ENCODE measurements around the gene USP17L13. TPM values are rescaled to one million over a fixed set of nuclear protein-coding genes. Genes with fewer than 3 reads are reported as not detected.
"Not testable (repeated sequence)": the region's sequence is repeated elsewhere in the genome, so short reads cannot be mapped to it uniquely, and the experiment has no call there.

USP17L13 gene
- total and polyA plus RNA-seq, 2 donors (not counting 3 experiments of a cell fraction or from before 2014, with no cell fraction given) = not detected

- POLR2A ChIA-PET; H4K20me1 ChIP-seq (replicated peaks; ENCODE audit: control insufficient read depth, extremely low read depth, insufficient read depth, low read length); BruUV-seq (replicated peaks); H3K9ac ChIP-seq (replicated peaks; ENCODE audit: extremely low read depth, insufficient read depth, low read length); intact Hi-C loops (cut with micrococcal nuclease); H2AFZ ChIP-seq (ENCODE audit: low read depth, low read length); H3K4me3 ChIP-seq (replicated peaks in 1 of 3; ENCODE audit: insufficient read depth in 1 of 3, low read depth in 1 of 3, low read length in 3 of 3); H3K36me3 ChIP-seq (ENCODE audit: control insufficient read depth in 2 of 2, extremely low read depth in 1 of 2, insufficient read depth in 2 of 2, low read length in 2 of 2); FAIRE-seq; DNase-seq (ENCODE audit: low read depth, low spot score); H3K79me2 ChIP-seq (ENCODE audit: control insufficient read depth, insufficient read depth, low read length); H3K9me3 ChIP-seq (replicated peaks; ENCODE audit: control insufficient read depth, insufficient read depth, low read length); H3K4me1 ChIP-seq (ENCODE audit: control insufficient read depth, extremely low read depth, insufficient read depth, low read length); CTCF ChIA-PET; H3K4me2 ChIP-seq (ENCODE audit: insufficient read depth, low read length); H3K27ac ChIP-seq (ENCODE audit: insufficient read depth, low read depth, low read length); H3K27me3 ChIP-seq (ENCODE audit: control insufficient read depth in 2 of 2, insufficient read depth in 2 of 2, low read length in 2 of 2); H3K9me1 ChIP-seq (replicated peaks; ENCODE audit: control insufficient read depth, extremely low read depth, insufficient read depth, low read length); dilution Hi-C loops (cut with MboI; ENCODE audit: extremely low pct_ligation_motif_present, low sequenced_read_pairs): not testable (repeated sequence)
Observed at GRCh38 chr4:9243579-9243978, 18.9 kb downstream of the USP17L13 start, which contains the start of gene USP17L17. USP17L17 (plus strand) TSS chr4:9243879; CDS start chr4:9243879, 0 bp downstream.

DNA sequence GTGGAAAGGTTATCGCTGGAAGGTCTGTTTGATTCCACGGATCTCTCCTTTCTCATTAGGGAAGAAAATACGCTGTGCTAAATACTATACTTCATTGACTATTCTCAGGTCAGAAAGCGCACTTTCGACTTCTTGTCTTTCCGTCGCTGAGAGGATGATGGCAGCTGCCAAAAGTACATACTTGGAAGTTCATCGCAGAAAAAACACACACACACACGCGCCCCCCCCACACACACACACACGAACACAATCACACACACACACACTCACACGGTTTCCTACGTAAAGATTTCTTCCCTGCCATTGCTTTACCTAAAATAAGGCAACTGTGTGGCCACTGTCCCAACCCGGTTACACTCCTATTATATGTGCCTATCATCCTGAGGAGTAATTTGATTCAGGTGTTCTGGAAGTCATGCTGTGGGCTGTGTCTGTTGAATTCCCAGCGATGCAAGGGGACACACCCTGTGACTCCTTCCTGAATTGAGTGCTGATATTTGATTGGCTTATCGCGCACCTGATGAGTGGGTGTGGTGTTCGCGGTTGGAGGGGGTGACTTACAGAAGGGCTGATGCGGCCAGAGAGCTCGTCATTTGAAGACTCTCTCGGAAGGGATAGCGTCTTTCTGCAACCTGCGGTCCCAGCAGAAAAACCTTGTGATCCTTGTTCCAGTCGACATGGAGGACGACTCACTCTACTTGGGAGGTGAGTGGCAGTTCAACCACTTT lies 23.4 kb downstream of the USP17L13 start, which contains the start of gene USP17L18:
USP17L18 (plus strand) TSS at position 678 of the 728 bp plus-strand sequence; CDS start at position 678, 0 bp downstream.
- DNase-seq (ENCODE audit: low read depth, low spot score) = peak; percentile 1
- H3K9me3 ChIP-seq (replicated peaks; ENCODE audit: control insufficient read depth, insufficient read depth, low read length); H3K9ac ChIP-seq (replicated peaks; ENCODE audit: extremely low read depth, insufficient read depth, low read length); H3K36me3 ChIP-seq (ENCODE audit: control insufficient read depth in 2 of 2, extremely low read depth in 1 of 2, insufficient read depth in 2 of 2, low read length in 2 of 2); H3K79me2 ChIP-seq (ENCODE audit: control insufficient read depth, insufficient read depth, low read length); H3K4me2 ChIP-seq (ENCODE audit: insufficient read depth, low read length); dilution Hi-C loops (cut with MboI; ENCODE audit: extremely low pct_ligation_motif_present, low sequenced_read_pairs); BruUV-seq (replicated peaks); intact Hi-C loops (cut with micrococcal nuclease); POLR2A ChIA-PET; H2AFZ ChIP-seq (ENCODE audit: low read depth, low read length); H3K27me3 ChIP-seq (ENCODE audit: control insufficient read depth in 2 of 2, insufficient read depth in 2 of 2, low read length in 2 of 2); H3K4me3 ChIP-seq (replicated peaks in 1 of 3; ENCODE audit: insufficient read depth in 1 of 3, low read depth in 1 of 3, low read length in 3 of 3); H3K4me1 ChIP-seq (ENCODE audit: control insufficient read depth, extremely low read depth, insufficient read depth, low read length); H3K27ac ChIP-seq (ENCODE audit: insufficient read depth, low read depth, low read length); H3K9me1 ChIP-seq (replicated peaks; ENCODE audit: control insufficient read depth, extremely low read depth, insufficient read depth, low read length); H4K20me1 ChIP-seq (replicated peaks; ENCODE audit: control insufficient read depth, extremely low read depth, insufficient read depth, low read length); CTCF ChIA-PET; FAIRE-seq: not testable (repeated sequence)

GRCh38 chr4:9253078-9253477 lies 28.4 kb downstream of the USP17L13 start, which contains the start of gene USP17L19:
USP17L19 (plus strand) TSS chr4:9253378; CDS start chr4:9253378, 0 bp downstream.
- intact Hi-C loops (cut with micrococcal nuclease); dilution Hi-C loops (cut with MboI; ENCODE audit: extremely low pct_ligation_motif_present, low sequenced_read_pairs): not testable (repeated sequence)

GRCh38 chr4:9257824-9258223 lies 33.1 kb downstream of the USP17L13 start, which contains the start of gene USP17L20:
USP17L20 (plus strand) TSS chr4:9258124; CDS start chr4:9258124, 0 bp downstream.
- H4K20me1 ChIP-seq (replicated peaks; ENCODE audit: control insufficient read depth, extremely low read depth, insufficient read depth, low read length); H3K9me3 ChIP-seq (replicated peaks; ENCODE audit: control insufficient read depth, insufficient read depth, low read length); H2AFZ ChIP-seq (ENCODE audit: low read depth, low read length); H3K27me3 ChIP-seq (ENCODE audit: control insufficient read depth in 2 of 2, insufficient read depth in 2 of 2, low read length in 2 of 2); H3K4me2 ChIP-seq (ENCODE audit: insufficient read depth, low read length); H3K79me2 ChIP-seq (ENCODE audit: control insufficient read depth, insufficient read depth, low read length); DNase-seq (ENCODE audit: low read depth, low spot score); H3K4me3 ChIP-seq (replicated peaks in 1 of 3; ENCODE audit: insufficient read depth in 1 of 3, low read depth in 1 of 3, low read length in 3 of 3); H3K36me3 ChIP-seq (ENCODE audit: control insufficient read depth in 2 of 2, extremely low read depth in 1 of 2, insufficient read depth in 2 of 2, low read length in 2 of 2); CTCF ChIA-PET; H3K9me1 ChIP-seq (replicated peaks; ENCODE audit: control insufficient read depth, extremely low read depth, insufficient read depth, low read length); H3K4me1 ChIP-seq (ENCODE audit: control insufficient read depth, extremely low read depth, insufficient read depth, low read length); dilution Hi-C loops (cut with MboI; ENCODE audit: extremely low pct_ligation_motif_present, low sequenced_read_pairs); H3K9ac ChIP-seq (replicated peaks; ENCODE audit: extremely low read depth, insufficient read depth, low read length); intact Hi-C loops (cut with micrococcal nuclease); POLR2A ChIA-PET; H3K27ac ChIP-seq (ENCODE audit: insufficient read depth, low read depth, low read length); FAIRE-seq; BruUV-seq (replicated peaks): not testable (repeated sequence)

More at GRCh38 chr4:9253078-9253477, 28.4 kb downstream of the USP17L13 start, which contains the start of gene USP17L19:
- H2AFZ ChIP-seq (ENCODE audit: low read depth, low read length); CTCF ChIA-PET; H3K79me2 ChIP-seq (ENCODE audit: control insufficient read depth, insufficient read depth, low read length); H4K20me1 ChIP-seq (replicated peaks; ENCODE audit: control insufficient read depth, extremely low read depth, insufficient read depth, low read length); H3K9ac ChIP-seq (replicated peaks; ENCODE audit: extremely low read depth, insufficient read depth, low read length); H3K36me3 ChIP-seq (ENCODE audit: control insufficient read depth in 2 of 2, extremely low read depth in 1 of 2, insufficient read depth in 2 of 2, low read length in 2 of 2); H3K9me1 ChIP-seq (replicated peaks; ENCODE audit: control insufficient read depth, extremely low read depth, insufficient read depth, low read length); H3K4me3 ChIP-seq (replicated peaks in 1 of 3; ENCODE audit: insufficient read depth in 1 of 3, low read depth in 1 of 3, low read length in 3 of 3); DNase-seq (ENCODE audit: low read depth, low spot score); H3K4me2 ChIP-seq (ENCODE audit: insufficient read depth, low read length); BruUV-seq (replicated peaks); H3K27me3 ChIP-seq (ENCODE audit: control insufficient read depth in 2 of 2, insufficient read depth in 2 of 2, low read length in 2 of 2); FAIRE-seq; H3K9me3 ChIP-seq (replicated peaks; ENCODE audit: control insufficient read depth, insufficient read depth, low read length); POLR2A ChIA-PET; H3K4me1 ChIP-seq (ENCODE audit: control insufficient read depth, extremely low read depth, insufficient read depth, low read length); H3K27ac ChIP-seq (ENCODE audit: insufficient read depth, low read depth, low read length): not testable (repeated sequence)

Data from endothelial cell of umbilical vein (primary cell).